EH (cell line): ENCODE measurements around the gene PRKN.

Source experiments
- DNase-seq: peaks from one replicate; pipeline ENCODE4 v3.0.0-alpha.2; 2015; ENCODE audit warnings: low read depth

Gene PRKN

DNA sequence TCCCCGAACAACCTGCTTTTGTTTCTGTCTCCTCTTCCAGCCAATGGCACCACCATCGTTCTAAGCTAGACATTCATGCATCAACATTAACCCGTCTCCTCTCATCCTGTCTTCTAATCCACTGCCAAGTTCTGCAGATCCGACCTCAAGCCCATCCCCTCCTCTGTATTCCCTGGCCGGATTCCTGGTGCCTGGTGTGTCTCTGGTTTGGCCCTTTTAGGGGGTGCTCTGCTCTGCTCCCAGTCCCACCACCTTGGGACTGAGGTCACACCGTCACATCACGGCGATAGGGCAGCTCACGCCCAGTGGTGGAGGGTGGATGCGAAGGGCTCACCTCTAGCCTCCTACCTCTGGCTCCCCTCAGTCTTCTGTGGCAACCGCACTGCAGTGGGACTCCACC is 1351.2 kb downstream of the PRKN start:
- no peak for DNase-seq

DNA sequence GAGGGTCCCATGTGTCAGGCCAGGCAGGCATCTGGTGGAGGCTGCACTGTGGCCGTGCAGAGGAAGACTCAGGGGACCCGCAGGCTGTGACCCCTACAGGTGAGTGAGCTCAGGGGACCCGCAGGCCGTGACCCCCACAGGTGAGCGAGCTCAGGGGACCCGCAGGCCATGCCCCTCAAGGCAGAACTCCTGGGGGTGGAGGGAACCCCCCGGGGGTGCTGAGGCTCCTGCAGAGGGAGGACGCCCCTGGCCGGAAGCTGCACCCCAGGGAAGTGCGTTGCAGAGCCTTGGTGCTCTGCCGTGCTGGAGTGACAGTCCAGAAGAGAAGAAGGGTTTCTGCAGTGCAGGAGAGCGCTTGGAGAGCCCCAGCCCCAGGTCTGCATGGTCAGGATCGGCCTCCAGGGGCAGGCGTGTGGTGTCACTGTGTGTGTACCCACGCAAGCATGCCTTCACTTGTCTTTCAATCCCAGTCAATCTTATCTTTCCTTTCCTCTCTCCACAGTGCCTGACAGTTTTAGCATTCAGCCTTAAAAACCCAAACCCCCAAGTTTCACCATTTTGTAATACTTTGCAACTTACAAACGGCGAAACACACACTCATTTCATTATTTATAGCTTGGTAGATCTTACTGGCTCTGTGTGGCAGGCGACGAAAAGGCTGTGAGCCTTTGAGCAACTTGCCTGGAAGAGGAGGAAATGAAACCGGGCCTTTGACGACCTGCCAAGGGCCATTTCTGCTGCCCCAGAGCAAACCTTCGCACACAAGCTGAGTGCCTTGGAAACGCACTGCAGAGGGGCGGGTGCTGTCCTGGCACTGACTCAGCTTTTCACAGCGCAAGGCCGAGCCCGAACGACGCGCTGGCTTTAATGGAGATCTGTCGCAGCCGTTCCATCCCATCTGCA is 1352.3 kb downstream of the PRKN start:
- no peak for DNase-seq

DNA sequence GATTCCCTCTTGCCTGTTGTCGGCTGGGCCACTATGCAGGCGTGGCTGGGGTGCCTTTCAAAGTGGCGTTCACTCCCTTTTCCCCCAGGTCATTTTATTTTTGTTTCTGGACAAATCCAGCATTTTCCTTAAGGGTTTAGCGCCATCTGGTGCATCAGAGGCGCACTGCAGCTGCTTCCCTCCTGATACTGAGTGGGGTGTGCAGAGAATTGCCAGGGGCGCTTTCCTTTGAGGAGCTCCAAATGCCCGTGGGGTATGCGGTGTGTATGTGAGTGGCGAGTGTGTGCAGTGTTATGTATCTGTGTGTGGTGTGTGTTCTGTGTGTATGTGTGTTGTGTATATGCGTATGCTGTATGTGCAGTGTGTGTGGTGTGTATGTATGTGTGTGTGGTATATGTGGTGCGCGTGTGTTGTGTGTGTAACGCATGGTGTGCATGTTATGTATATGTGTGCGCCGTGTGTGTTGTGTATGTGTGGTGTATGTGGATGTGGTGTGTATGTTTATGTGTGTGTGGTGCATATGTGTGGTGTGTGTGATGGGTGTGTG is 1353.6 kb downstream of the PRKN start:
- peak; percentile 55 for DNase-seq

DNA sequence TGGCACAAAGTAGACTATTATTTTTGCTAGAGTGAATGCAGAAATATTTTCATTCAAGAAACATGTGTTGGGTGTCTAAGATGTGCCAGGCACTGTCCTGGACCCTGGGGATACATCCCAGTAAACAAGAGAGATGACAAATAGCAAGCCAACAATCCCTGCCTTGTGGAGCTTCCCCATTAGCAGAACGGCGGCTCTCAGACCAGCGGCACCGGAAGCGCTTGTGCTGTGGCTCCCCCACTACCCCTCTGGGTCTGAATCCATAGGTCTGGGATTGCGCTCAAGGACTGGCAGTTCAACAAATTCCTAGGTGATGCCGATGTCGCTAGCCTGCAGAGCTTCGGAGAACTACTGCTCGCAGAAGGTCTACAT is 1355.2 kb downstream of the PRKN start:
- no peak for DNase-seq

DNA sequence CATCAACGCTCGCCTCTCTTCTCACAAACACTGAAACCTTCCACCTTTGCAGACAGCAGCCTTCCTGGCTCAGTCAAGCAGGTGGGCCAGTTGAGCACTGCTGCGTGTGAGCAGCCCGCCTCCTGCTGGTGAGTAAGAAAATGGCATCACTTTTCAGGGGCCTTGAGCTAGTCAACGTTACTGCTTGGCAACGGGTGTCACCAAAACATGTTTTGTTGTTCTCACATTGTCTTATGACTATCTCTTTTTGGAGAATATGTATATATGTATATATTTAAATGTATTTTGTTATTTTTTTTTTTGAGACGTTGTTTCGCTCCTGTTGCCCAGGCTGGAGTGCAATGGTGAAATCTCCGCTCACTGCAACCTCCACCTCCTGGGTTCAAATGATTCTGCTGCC is 1356.7 kb downstream of the PRKN start:
- peak; percentile 66 for DNase-seq

- DNase-seq, result peak; percentile 49
Measured at GRCh38 chr6:161369339-161369738, 1358.2 kb downstream of the PRKN start.

GRCh38 chr6:161368514-161368913 is 1359.1 kb downstream of the PRKN start:
- DNase-seq, result no peak

GRCh38 chr6:161367472-161367871 is 1360.1 kb downstream of the PRKN start:
- no peak for DNase-seq

- no peak for DNase-seq
Measured at GRCh38 chr6:161366301-161366923, 1361.2 kb downstream of the PRKN start.

DNA sequence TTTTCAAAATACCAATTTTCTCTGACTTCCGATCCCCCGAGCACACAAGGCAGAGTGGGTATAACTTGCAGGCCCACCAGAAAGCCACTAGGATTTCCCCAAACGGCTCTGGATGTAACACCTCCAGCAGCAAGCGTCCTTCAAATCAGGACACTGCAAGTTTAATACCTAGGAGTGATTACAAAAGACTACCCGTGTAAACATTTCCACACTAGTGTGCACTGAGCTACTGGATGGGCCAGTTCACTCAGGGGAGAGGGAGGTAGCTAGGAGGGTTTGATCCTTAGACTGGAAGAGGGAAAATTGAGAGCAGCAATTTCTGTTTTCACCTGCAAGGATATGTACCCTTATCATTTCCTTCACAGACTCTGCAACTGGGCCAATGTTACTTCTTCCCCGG is 1361.9 kb downstream of the PRKN start:
- DNase-seq, result no peak

- DNase-seq, result no peak
Measured at GRCh38 chr6:161363286-161363685, 1364.3 kb downstream of the PRKN start.

DNA sequence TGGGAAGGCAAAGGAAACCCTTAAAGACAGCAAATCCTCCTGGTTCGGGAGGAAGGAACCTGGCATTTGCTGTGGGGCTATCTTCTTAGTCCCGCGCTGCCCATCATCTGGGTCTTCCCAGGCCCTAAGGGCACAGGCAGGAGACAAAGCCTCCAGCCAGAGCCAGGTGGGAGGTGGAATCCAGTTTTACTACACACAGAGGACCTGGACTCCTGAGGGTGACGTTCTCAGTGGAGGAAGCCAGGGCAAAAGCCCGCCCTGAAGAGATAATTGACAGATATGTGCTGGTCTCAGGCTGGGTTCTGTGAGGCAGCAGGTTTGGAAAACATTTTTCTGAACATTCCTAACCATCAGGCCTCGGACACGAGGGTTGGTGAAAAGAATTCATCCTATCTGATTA is 1365.3 kb downstream of the PRKN start:
- no peak for DNase-seq

GRCh38 chr6:161361529-161361928 is 1366.0 kb downstream of the PRKN start:
- DNase-seq, result no peak

DNA sequence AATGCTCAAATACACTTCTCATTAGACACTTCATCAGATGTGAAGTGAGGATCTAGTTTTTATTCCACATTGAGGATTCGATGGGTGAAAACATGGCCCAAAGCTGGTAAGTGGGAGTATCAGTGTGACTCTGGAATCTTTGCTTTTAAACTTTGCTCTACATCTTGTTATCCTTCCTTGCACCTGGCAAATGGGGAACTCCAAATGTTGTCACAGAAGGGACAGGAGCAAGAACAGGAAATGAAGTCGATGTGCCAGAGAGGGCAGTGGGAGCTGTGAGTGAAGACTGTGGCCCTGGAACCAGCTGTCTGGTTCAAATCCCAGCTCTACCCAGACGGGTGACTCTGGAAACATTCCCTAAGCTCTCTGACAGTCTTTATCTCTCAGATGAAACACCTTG is 1367.0 kb downstream of the PRKN start:
- no peak for DNase-seq

- no peak for DNase-seq
Measured at GRCh38 chr6:161359618-161359945, 1368.0 kb downstream of the PRKN start.

- DNase-seq, result no peak
Measured at GRCh38 chr6:161356167-161356854, 1371.3 kb downstream of the PRKN start.

DNA sequence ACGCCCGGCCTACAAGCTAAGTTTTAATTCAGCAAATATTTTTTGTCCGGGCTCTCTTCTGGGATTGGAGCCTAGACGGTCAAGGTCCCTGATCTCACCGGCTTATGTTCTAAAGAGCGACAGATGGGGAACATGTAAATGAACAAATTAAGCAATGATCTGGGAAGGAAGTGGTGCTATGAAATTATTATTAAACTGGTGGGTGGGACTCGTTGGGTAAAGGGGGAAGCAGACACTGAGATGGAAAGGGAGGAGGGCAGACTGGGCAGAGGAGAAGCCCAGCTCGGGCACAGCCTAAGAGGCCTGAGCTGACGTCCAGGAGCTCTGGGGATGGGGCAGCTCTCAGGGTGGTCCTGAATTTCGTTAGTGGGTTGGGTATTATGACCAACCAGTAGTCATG is 1371.9 kb downstream of the PRKN start:
- DNase-seq, result no peak

- no peak for DNase-seq
Measured at GRCh38 chr6:161354956-161355355, 1372.6 kb downstream of the PRKN start.

DNA sequence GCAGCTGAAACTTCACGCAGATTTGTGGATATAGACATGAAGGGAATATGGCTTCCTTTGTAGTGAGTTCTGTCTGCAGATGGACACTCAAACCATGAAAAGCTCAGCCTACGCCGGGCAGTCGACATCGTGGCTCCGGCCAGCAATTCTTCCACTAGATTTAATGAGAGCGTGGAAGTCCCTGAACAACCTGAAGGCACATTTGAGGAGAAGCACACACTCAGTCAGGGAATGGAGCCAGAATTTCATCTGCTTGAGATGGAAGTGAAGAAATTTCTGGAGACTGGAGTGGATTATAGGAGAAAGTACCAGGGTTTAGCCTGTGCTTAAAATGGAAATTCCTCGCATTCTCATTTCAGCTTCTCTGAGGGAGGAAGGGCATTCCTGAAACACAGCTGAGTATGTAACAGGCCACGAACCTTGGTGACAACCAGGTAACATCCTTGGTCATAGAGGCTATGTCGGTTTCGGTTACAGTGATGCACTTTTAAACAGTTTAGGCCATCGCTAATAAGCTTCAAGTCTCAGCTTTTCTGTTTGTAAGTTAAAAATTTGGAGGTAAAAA is 1373.2 kb downstream of the PRKN start:
- DNase-seq, result no peak

- DNase-seq, result no peak
Measured at GRCh38 chr6:161353208-161353613, 1374.4 kb downstream of the PRKN start.

DNA sequence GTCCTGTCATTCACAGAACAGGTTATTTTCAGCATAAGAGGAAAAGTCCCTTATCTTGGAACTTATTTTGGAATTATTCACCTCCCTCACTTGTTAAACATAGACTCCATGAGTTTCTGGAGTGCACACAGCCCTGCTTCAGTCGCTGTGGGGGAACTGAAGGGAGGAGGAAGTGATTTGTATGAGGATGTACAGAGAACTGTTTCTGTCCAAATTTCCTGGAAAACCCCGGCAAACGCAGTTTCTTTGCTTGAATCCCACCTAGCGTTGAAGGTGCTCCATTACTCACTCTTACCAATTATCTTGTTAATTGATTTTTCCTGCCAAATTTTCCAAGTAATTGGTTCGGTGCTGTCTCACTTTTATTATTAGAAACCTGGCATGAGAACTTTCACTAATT is 1375.7 kb downstream of the PRKN start:
- DNase-seq, result no peak

- no peak for DNase-seq
Measured at GRCh38 chr6:161349886-161350285, 1377.7 kb downstream of the PRKN start.

DNA sequence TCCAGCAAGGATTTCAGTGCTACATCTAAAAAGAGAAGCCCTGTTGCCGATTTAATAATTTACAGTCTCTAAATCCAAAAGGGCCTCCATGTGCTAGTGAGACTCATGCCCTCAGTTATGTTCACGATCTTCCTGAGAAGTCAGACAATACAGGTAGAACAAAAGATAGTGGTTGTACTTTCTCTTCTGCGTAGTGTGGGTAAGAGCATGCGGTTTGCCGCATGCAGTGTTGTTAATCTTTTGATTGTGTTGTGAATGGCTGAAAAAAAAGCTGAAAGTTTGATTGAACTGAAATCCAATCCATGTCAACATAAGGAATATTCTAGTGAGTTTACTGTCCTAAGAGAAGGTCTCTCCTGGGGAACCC is 1379.0 kb downstream of the PRKN start:
- DNase-seq, result no peak
